ENCODE results near the gene OCEL1.

- TF ChIP-seq YY1 (IDR thresholded peaks at IDR 0.05; ENCODE audit: low read depth, low read length) (no peak), POLR2A (IDR thresholded peaks at IDR 0.05; ENCODE audit: low read depth, low read length) (no peak), PBX3 (IDR thresholded peaks at IDR 0.05; ENCODE audit: insufficient replicate concordance, low read depth, low read length) (no peak), CTCF (IDR thresholded peaks at IDR 0.05 in 2 of 3, conservative IDR thresholded peaks at IDR 0.05 in 1 of 3; ENCODE audit: control insufficient read depth in 2 of 3, extremely low read depth in 1 of 3, insufficient read depth in 1 of 3, low read depth in 3 of 3, low read length in 3 of 3) (no peak), USF2 (IDR thresholded peaks at IDR 0.05; ENCODE audit: borderline replicate concordance, low read depth, low read length) (no peak), RFX5 (IDR thresholded peaks at IDR 0.05; ENCODE audit: low read depth, low read length) (no peak), ATF3 (IDR thresholded peaks at IDR 0.05; ENCODE audit: borderline replicate concordance, extremely low read depth, low read depth, low read length) (no peak), EGR1 (IDR thresholded peaks at IDR 0.05; ENCODE audit: borderline replicate concordance in 1 of 2, low read depth in 2 of 2, low read length in 2 of 2) (no peak), RB1 (IDR thresholded peaks at IDR 0.05; ENCODE audit: borderline replicate concordance) (no peak), SMAD1 (IDR thresholded peaks at IDR 0.05; ENCODE audit: low read depth, partially characterized antibody) (no peak), STAT3 (IDR thresholded peaks at IDR 0.05; ENCODE audit: low read depth, low read length) (no peak), SPI1 (IDR thresholded peaks at IDR 0.05; ENCODE audit: borderline replicate concordance, insufficient read depth, low read depth, low read length) (no peak), SMARCA5 (IDR thresholded peaks at IDR 0.05) (no peak), RCOR1 (conservative IDR thresholded peaks at IDR 0.05; ENCODE audit: low read depth, low read length) (no peak)
Measured at GRCh38 chr19:17232258-17232657, 6.2 kb downstream of the OCEL1 start.
